GM12892 (cell line): ENCODE results near the gene VGLL4.
"Not testable (repeated sequence)": the region's sequence is repeated elsewhere in the genome, so short reads cannot be mapped to it uniquely, and the experiment has no call there.

Experiments used
- DNase-seq: peaks from one replicate; pipeline ENCODE4 v3.0.0; 2011; ENCODE audit not compliant: insufficient read length
- FAIRE-seq: peaks from 2 replicates; lab custom pipeline; 2011; peaks lifted over from hg19 to GRCh38; lab: Jason Lieb, UNC
- POLR2A ChIP-seq: IDR thresholded peaks from 2 replicates; pipeline ENCODE4 v1.6.1; 2011; ENCODE audit warnings: low read depth, low read length, control low read depth
- POLR2AphosphoS5 ChIP-seq: IDR thresholded peaks from 2 replicates; pipeline ENCODE4 v1.6.1; 2011; ENCODE audit warnings: low read depth, low read length, control low read depth
- TAF1 ChIP-seq: IDR thresholded peaks from 2 replicates; pipeline ENCODE4 v1.6.1; 2011; ENCODE audit warnings: low read depth, mild to moderate bottlenecking, control low read depth, low read length, borderline replicate concordance

Gene VGLL4

GRCh38 chr3:11539218-11539617 lies 104.5 kb downstream of the VGLL4 start:
- TF ChIP-seq POLR2A (no peak), TAF1 (no peak), POLR2AphosphoS5 (no peak)
- FAIRE-seq = no peak
- DNase-seq = no peak

GRCh38 chr3:11538581-11538980 lies 105.1 kb downstream of the VGLL4 start:
- FAIRE-seq (no peak), DNase-seq (no peak)
- TF ChIP-seq POLR2AphosphoS5 = no peak
- no peak for TF ChIP-seq POLR2A
- TF ChIP-seq TAF1 = no peak

- no peak for FAIRE-seq
- TF ChIP-seq TAF1 (no peak), POLR2AphosphoS5 (no peak), POLR2A (no peak)
- DNase-seq = no peak
Measured at GRCh38 chr3:11536936-11537612, 106.6 kb downstream of the VGLL4 start.

- DNase-seq (no peak), FAIRE-seq (no peak)
- TF ChIP-seq TAF1 = no peak
- TF ChIP-seq POLR2AphosphoS5 = no peak
Measured at GRCh38 chr3:11536132-11536935, 107.4 kb downstream of the VGLL4 start.

GRCh38 chr3:11535243-11535960 lies 108.3 kb downstream of the VGLL4 start:
- FAIRE-seq (no peak), DNase-seq (no peak)
- no peak for TF ChIP-seq POLR2AphosphoS5
- no peak for TF ChIP-seq POLR2A
- TF ChIP-seq TAF1 = no peak

GRCh38 chr3:11534793-11535101 lies 109.0 kb downstream of the VGLL4 start:
- DNase-seq (no peak), FAIRE-seq (no peak)
- no peak for TF ChIP-seq TAF1
- TF ChIP-seq POLR2AphosphoS5 = no peak
- no peak for TF ChIP-seq POLR2A

- DNase-seq (no peak), FAIRE-seq (no peak)
- TF ChIP-seq POLR2A (no peak), TAF1 (no peak), POLR2AphosphoS5 (no peak)
Measured at GRCh38 chr3:11534011-11534792, 109.5 kb downstream of the VGLL4 start.

- no peak for DNase-seq
- TF ChIP-seq POLR2A = no peak
- no peak for TF ChIP-seq POLR2AphosphoS5
- no peak for TF ChIP-seq TAF1
- FAIRE-seq = no peak
Measured at GRCh38 chr3:11532931-11533391, 110.8 kb downstream of the VGLL4 start.

- FAIRE-seq = no peak
- no peak for TF ChIP-seq POLR2A
- TF ChIP-seq POLR2AphosphoS5 = no peak
- no peak for TF ChIP-seq TAF1
Measured at GRCh38 chr3:11530153-11530721, 113.5 kb downstream of the VGLL4 start.

GRCh38 chr3:11529281-11529680 lies 114.4 kb downstream of the VGLL4 start:
- DNase-seq = no peak
- TF ChIP-seq TAF1 = no peak
- TF ChIP-seq POLR2AphosphoS5 = no peak
- no peak for TF ChIP-seq POLR2A
- no peak for FAIRE-seq

More at GRCh38 chr3:11530153-11530721, 113.5 kb downstream of the VGLL4 start:
- no peak for DNase-seq

GRCh38 chr3:11526121-11526520 lies 117.6 kb downstream of the VGLL4 start:
- not testable (repeated sequence) for FAIRE-seq

More at GRCh38 chr3:11526121-11526520, 117.6 kb downstream of the VGLL4 start:
- DNase-seq = not testable (repeated sequence)
